GM21529 (cell line): Measurements from ENCODE around the gene IER5.

Source experiments
- ATAC-seq: cut with Tn5 transposase; IDR thresholded peaks from one replicate; pipeline ENCODE4 v1.9.1; 2021; ENCODE audit not compliant: unreplicated experiment

The IER5 gene

GRCh38 chr1:181076852-181077251, 11.6 kb upstream of the IER5 start:
- ATAC-seq, result no peak

GRCh38 chr1:181077576-181078242, 10.8 kb upstream of the IER5 start:
- ATAC-seq, result no peak

- peak; percentile 43 for ATAC-seq
Measured at GRCh38 chr1:181079382-181079781, 9.1 kb upstream of the IER5 start.

- ATAC-seq, result no peak
Measured at GRCh38 chr1:181079920-181080319, 8.6 kb upstream of the IER5 start.

- ATAC-seq, result no peak
Measured at GRCh38 chr1:181080556-181080955, 7.9 kb upstream of the IER5 start.

- ATAC-seq, result no peak
Measured at GRCh38 chr1:181081395-181081794, 7.1 kb upstream of the IER5 start.

- ATAC-seq, result peak; percentile 33
Measured at GRCh38 chr1:181083842-181084605, 4.5 kb upstream of the IER5 start.

GRCh38 chr1:181084606-181084969, 3.9 kb upstream of the IER5 start:
- no peak for ATAC-seq

GRCh38 chr1:181086091-181086490, 2.4 kb upstream of the IER5 start:
- no peak for ATAC-seq

- ATAC-seq, result no peak
Measured at GRCh38 chr1:181086926-181087325, 1.6 kb upstream of the IER5 start.

GRCh38 chr1:181087400-181087901, 1.0 kb upstream of the IER5 start:
- ATAC-seq, result no peak

GRCh38 chr1:181089017-181089675, 646 bp downstream of the IER5 start:
- peak; percentile 3 for ATAC-seq

GRCh38 chr1:181089676-181090544, 1.4 kb downstream of the IER5 start:
- peak; percentile 23 for ATAC-seq

- peak; percentile 21 for ATAC-seq
Measured at GRCh38 chr1:181090641-181091126, 2.2 kb downstream of the IER5 start.

GRCh38 chr1:181091309-181092040, 3.0 kb downstream of the IER5 start:
- no peak for ATAC-seq

GRCh38 chr1:181092056-181092455, 3.6 kb downstream of the IER5 start:
- no peak for ATAC-seq

GRCh38 chr1:181092883-181093458, 4.5 kb downstream of the IER5 start:
- no peak for ATAC-seq

- ATAC-seq, result no peak
Measured at GRCh38 chr1:181094416-181095212, 6.1 kb downstream of the IER5 start.

GRCh38 chr1:181095260-181095659, 6.8 kb downstream of the IER5 start:
- ATAC-seq, result no peak
